Ecto neural progenitor cell (in vitro differentiated cells): ENCODE measurements around the gene CLDN11.

Experiments
- DNase-seq: peaks from one replicate; pipeline ENCODE4 v3.0.0-alpha.2; 2018; ENCODE audit warnings: low spot score

Gene CLDN11

DNA sequence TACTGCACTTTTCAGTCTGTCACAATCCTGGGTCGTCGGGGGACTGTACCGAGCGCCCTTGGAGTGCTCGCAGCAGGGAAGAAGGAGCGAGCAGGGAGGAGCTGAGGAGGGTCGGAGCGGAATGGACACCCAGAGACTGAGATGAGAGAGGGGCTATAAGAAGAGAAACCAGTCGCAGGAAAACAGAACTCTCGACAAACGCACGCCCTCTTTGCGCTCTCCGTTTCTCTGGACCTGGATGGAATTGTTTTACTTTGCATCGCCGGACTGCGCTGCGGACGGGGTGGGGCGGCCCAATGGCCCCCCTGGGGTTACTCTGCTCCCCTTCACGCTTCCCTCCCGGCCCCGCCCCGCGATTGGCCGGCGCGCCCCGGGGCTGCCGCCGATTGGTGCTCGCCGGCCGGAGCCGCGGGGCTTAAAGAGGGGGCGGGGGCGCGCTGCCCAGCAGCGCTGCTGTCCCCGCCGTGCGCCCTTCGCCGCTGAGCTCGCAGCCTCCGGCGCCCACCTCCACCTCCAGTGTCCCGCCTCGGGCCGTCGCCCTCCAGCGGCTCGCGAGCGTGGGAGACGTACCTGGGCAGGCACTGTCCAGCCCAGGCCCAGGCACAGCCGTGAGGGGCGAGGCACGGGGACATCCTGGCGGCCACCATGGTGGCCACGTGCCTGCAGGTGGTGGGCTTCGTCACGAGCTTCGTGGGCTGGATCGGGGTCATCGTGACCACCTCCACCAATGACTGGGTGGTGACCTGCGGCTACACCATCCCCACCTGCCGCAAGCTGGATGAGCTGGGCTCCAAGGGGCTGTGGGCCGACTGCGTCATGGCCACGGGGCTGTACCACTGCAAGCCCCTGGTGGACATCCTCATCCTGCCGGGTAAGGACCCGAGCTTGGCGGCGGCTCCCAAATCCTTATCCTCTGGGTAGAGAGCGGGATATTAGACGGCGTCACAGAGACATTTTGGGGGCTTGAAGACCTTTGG is at the start of gene CLDN11:
TSS of gene CLDN11 (plus strand) at position 447 of the 977 bp plus-strand sequence. CDS start at position 646, 199 bp downstream.
- DNase-seq: peak; percentile 76

DNA sequence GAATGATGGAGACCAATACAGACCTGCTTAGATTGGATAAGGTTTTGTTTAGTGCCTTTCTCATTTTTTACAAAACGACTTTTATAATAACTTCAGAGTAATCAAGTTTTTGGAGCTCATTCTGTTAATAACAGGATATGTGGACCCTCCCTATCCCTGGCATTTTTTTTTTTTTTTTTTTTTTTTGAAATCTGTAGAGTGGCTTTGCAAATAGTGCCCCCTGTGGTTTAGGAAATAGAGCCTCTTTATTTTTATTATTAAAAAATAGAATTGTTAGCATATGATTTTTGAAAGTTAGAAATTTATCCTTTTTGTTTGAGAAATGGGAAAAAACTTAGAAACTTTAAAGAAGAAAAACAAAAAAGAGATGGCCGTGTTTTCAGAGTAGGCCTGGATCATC is 49.7 kb upstream of the CLDN11 start:
- no peak for DNase-seq

DNA sequence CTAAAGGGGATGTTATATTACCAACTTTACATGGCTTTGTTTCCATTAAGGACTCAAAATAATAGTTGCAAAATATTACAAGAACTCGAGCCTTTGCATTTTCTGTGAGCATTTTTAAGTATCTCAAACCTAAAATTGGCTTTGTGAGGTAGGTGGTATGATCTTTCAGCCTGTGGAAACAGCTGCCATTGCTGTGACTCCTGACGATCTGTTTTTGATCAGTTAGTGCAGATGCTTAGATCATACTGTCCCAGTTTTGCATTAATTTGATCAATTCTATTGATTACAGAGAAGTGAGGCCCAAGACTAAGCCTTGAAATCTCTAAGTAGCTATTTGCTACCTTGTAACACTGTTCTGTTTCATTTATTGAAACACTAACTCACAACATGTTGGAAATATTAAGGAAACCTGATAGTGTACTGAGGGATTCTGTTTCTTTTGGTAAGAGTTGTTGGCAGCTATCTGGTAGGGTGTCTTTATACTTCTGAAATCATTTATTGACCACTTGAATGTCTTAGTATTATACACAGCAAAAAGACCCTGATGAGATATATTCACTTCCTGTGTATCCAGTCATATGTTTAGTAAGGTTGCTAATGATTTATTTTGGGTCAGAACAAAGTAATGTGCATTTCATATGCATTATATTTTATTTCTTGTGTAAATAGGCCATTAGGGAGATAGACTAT is 46.3 kb upstream of the CLDN11 start:
- DNase-seq: no peak

DNA sequence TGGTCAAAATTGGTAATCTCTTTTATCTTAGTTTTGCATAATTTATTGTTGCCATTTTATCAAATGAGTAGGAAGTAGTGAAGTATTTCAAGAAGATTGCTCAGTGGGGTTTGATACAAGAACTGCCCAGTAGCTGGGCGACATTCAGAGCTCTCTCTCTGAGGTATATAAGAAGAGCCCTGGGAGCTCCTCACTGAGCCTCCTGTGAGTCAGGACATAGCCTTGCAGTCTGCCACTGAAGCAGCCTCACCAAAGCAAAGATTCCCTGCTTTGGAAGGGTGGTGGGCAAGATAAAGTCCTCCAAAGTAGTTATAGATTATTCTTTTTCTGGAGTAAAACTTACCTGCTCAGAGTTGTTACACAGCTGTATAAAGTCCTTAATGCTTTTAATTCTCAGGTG is 35.1 kb upstream of the CLDN11 start:
- DNase-seq: no peak

DNA sequence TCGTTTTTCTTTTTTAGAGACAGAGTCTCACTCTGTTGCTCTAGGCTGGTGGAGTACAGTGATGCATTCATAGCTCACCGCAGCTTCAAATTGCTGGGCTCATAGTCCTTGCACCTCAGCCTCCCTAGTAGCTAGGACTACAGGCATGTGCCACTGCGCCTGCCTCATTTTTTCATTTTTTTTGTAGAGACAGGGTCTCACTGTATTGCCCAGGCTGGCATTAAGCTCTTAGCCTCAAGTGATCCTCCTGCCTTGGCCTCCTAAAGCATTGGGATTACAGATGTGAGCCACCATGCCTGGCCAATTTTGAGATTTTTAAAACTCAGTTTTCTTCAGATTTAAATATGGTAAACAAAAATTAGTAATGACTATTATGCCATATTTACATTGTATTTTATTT is 32.2 kb upstream of the CLDN11 start:
- DNase-seq: no peak

DNA sequence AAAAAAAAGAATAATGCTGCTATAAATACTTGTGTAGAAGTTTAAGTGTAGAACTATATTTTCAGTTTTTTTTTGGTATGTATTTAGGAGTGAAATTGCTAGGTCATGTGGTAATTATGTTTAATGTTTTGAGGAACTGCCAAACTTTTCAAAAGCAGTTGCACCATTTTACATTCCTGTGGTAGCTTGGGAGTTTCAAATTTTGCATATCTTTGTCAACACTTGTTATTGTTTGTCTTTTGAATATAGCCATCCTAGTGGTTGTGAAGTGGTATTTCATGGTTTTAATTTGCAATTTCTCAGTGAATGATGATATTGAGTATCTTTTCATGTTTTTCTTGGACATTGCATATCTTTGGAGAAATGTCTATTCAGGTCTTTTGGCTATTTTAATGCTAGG is 30.7 kb upstream of the CLDN11 start:
- no peak for DNase-seq

DNA sequence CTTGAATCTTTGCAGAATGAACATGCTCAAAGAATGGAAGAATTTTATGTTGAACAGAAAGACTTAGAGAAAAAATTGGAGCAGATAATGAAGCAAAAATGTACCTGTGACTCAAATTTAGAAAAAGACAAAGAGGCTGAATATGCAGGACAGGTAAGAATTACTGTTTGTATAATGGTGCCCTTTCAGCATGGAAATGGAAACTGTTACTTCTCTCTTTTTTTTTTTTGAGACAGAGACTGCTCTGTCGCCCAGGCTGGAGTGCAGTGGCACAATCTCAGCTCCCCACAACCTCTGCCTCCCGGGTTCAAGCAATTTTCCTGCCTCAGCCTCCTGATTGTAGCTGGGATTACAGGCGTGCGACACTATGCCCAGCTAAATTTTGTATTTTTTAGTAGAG is 27.6 kb upstream of the CLDN11 start:
- no peak for DNase-seq

DNA sequence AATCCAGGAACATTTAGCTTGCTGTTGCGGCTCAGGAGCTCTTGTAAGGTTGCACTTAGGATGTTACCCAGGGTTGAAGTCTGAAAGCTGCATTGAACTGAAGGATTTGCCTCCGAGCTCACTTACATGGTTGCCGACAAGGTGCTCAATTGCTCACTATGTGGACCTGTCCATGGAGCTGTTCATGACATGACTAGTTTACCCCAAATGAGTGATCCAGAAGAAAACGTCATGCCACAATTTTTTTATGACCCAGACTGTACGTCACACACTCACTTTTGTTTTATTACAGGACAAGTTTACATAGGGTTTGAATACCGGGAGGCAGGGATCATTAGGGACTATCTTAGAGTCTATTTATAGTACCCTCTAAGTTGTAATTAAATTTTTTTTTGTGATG is 21.0 kb upstream of the CLDN11 start:
- DNase-seq: no peak

DNA sequence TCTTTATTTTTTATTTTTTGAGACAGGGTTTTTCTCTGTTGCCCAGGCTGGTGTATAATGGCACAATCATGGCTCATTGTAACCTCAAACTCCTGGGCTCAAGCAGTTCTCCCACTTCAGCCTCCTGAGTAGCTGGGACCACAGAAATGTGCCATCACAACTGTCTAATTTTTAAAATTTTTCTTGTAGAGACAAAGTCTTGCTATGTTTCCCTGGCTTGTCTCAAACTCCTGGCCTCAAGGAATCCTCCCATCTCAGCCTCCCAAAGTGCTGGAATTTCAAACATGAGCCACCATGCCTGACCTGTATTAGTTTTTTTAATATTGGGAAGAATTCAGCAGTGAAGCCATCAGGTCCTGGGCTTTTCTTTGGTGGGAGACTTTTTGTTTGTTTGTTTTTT is 13.6 kb upstream of the CLDN11 start:
- DNase-seq: no peak

DNA sequence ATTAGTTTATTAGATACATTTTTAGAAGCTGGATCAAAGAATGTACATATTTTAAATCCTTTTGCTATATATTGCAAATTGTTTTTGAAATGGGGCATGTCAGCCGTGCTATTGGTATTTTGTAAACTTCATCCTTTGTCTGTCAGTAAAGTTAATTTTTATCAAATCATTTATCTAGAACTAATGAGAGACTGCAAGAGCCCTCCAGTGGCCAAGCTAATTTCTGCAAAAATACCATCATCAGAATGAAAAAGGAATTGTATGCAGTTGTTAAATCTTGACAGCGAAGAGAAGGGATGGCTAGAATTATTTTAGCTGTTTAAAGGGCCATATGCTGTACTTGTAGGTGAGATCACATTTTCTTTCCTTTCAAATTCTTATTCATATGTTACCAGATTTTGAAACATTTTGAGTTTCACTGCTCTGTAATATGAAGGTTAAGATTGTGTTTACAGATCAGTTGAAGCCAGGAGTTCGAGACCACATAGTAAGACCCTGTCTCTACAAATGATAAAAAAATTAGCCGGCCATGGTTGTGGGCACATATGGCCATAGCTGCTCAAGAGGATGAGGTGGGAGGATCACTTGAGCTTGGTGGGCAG is 8.1 kb upstream of the CLDN11 start:
- DNase-seq: no peak

DNA sequence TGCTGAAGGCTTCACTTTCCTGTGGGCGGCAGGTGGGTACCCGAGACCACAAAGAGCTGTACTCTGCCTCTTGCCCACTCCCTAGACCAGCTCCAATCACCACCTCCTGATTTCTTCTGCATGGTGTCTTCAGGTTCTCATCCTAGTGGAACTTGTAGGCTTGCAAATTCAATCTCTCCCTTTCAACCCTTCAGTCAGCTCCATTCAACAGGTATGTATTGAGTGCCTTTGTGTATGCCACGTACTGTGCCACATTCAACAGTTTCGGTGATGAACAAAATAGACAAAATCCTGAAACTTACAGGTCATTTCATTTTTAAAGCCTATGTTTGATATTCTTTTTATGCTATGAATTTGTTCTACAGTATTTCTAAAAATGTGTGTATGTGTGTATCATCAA is 5.4 kb upstream of the CLDN11 start:
- DNase-seq: no peak

DNA sequence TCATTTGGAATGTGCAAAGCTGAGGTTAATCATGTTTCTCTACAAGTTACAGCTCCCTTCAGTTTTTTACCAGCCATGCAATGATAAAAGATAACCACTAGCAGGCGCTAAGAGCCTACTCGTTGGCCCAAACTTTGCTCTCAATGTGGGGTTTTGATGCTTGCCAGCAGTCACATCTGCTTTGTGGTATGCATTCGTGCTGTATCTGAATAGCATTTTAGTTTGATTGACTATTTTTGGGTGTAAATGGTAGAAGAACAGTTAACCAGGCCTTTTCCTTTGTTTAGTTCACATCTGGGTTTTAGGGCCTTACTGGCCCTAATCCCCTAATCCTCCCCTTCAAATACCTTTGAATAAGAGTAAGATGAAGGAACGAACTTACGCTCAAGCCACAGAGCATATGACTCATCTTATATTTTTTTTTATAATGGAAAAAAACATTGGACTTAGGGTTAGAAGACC is 4.4 kb upstream of the CLDN11 start:
- no peak for DNase-seq

DNA sequence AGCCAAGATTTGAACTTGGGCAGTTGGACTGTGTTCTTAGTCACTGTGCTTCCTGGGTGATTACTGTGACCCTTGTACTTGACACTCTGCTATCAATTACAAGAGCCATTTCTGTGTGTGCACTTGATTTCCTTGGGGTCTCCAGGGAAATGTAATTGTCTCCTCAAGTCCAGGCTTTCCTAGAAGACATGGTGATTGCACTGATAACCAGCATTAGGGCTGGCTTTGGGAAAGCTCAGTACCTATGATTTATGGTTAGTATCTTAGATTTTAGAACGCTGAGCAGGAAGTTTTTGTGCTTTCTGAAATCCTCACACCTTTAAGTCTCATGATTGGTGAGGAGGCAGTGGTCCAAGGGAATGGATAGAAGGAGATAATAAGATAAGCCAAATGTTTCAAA is 1.6 kb upstream of the CLDN11 start:
- no peak for DNase-seq

DNA sequence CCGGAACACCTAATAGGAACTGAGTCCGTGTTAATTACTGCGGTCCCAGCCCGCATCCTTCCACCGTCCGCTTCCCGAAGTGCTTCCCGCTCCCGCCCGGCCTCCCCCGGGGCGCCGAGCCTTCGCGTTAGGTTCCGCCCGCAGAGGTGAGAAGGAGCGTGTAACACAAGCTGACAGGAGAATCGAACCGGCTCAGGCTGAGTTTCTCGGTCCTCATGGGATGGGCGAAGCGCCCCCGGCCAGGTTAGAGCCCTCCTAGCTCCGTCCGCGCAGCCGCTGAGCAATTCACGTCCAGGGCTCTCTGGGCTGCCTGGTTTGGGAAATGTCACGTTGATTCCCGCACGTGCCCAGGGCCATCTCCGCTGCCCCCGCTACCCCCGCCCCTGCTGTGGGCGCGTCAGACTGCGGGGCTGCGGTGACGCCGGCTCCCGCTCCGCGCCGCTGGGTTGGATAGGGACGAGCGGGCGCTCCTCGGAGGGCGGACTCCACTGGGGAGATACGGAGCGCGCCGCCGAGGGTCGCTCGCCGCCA is 954 bp downstream of the CLDN11 start:
- peak; percentile 73 for DNase-seq

DNA sequence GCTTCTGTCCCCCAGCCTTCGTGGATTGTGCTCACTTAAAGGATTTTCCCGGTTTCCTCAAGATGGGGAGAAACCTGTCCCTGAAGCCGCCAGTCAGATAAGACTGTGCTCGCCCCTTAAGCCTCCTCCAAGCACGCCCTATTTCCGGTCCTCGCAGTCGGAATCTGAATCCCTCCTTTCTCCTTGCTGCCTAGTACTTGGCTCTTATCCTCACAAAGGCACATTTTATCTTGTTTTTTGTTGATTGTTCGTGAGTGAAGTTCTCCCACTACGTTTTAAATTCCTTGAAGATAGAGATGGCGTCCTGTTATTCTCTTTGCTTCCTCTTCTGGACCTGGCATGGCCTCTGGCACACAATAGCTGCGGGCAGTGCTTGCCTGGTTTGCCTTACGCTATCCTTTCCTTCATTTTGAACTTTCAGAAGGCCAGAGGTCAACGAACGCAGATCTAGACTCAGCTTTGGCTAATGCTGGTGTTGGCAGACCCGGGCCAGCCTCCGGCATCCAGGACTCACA is 1.7 kb downstream of the CLDN11 start:
- DNase-seq: peak; percentile 54

DNA sequence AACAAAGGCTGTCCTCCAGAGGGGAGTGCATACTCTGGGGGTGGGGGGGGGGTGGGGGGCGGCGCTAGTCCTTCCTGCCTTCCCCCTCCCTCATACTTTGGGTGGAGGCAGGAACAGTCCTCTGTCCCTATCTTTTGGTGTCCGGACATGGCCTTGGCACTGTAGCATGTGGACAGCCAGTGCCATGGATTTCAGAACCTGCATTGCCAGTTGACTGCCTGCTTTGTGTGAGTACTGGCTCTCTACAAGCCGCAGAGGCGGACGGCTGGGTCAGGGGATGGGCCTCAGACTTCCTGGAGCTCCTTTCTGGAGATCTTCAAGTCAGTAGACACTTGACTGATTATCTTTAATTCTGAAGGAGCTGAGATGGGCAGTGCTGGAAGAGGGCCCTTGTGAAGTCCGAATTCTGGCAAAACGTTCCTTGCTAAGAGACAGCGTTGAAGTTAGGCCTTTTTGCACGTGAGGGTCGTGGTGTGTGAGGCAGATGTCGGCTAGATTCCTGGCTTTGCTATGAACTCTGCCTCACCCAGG is 2.5 kb downstream of the CLDN11 start:
- no peak for DNase-seq

DNA sequence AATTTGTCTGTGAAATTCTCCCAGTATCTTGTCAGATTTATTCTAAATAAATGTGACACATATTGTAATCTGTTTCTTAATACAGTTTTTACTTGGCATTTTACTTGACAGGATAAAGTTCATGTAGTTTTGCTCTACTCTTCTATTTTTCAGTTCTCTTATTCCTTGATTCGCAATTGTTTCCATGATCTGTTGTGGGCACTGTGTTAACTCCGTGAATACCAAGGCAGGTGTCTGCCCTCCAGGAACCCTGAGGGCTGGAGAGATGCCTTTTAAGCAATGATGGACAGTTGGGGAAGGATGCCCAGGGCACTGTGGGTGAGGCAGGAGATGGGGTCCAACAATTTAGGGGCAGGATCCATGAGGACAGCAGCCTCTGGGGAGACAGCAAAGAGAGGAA is 3.1 kb downstream of the CLDN11 start:
- no peak for DNase-seq

DNA sequence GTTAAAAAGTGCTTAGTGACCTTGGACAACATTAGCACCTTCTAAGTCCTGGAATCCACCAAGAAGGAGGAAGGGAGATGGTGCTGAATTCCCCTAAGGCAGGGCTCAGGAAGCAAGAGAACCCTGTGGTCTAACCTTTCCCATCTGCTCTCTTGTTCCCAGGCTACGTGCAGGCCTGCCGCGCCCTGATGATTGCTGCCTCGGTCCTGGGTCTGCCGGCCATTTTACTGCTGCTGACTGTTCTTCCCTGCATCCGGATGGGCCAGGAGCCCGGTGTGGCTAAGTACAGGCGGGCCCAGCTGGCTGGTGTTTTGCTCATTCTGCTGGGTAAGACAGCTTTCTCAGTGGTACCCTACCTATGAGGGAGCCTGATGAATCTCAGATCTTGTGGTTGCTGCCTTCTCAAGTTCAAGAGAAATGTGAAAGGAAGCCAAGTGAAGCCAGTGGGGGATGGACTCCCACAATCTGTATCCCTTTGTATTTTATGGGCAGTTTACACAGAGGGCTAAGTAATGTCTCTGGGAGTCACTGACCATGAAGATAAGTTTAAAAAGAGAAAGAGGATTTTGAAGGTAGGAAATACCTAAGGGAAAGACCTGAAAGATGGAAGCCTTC is 4.4 kb downstream of the CLDN11 start:
- no peak for DNase-seq

DNA sequence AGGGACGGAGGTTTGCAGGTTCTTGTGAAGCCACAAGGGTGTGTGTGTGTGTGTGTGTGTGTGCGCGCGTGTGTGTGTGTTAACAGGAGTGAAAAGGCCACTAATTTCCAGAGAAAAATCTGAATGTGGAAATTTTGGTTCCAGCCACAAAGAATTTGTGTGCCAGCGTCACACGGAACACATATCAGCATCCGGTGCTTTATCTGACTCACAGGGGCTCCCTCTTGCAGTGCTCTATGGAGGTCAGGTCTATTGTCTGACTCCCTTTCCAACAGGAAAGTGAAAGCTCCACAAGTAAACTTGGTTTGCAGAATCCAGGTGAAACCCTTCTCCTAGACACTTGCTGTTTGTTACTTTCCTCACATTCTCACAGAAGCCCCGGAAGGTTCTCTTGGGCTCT is 6.2 kb downstream of the CLDN11 start:
- no peak for DNase-seq

DNA sequence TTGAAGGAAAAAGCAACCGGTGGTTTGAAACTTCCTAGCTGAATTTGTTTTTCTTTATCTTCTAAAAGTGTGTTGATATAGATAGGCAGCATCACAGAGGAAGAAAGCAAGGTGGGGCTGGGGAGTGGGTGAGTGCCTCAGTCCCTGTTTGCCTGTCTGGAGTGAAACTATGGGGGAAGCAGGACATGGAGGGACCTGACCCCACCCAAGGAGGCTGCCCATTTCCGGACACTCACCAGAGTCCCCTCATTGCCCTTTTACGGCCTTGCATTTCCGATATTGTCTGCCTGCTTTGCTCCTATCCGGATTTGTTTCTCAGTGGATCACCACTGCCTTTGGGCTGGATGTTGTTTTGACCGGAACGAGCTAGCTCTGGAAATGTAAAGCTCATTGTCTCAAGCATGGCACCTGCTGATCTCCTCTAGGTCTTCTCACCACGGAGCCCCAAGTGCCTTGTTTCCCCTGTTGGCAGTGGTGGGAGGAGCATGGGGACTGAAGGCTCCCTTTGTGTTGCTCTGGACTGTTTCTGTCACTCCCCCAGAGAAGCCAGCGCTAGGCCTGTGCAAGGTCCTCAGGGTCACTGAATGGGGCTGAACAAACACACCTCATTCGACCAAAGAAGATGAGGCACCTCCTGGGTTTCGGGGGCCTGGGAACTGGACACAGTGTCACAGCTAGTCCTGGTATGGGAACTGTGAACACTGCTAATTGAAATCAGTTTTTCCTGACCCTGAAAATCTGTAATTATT is 7.0 kb downstream of the CLDN11 start:
- peak; percentile 74 for DNase-seq

DNA sequence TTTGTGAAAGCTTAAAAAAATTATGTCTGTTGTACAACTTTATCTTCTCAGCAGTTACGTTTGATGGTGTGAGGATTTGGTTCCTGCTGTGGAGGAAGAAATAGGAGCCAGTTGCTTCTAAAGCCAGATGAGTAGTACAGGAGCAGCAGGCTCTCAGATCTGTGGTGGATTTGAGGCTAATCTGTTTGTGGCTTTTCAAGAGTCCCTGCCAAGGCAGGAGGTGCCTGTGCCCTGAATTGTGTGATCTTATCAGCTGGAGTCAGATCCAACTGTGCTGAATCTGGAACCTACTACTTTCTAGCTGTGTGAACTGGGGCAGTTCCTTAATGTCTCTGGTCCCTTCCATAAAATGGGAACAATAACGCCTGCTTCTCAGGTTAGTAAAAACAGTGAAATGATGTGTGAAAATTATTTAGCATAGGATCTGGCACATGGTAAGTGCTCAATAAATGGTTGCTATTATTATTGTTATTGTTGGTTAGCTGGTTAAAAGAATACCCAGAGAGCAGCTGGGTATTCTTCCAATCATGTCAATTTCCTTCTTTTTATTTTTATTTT is 7.7 kb downstream of the CLDN11 start:
- DNase-seq: no peak
